Vagina (tissue), 2 donors: ENCODE data around the gene EDDM3A. TPM values are rescaled to one million over a fixed set of nuclear protein-coding genes. Genes with fewer than 3 reads are reported as not detected.

ENCODE experiments used
- DNase-seq, 2 donors: peaks; one replicate each; pipeline ENCODE4 v3.0.0-alpha.2; 2017; ENCODE audit errors: extremely low spot score in 2 of 2
- H3K27ac ChIP-seq: fragments of 200-600 bp; sonication (generic); one replicate; pipeline ENCODE4 v1.5.1; 2019
- H3K27me3 ChIP-seq: fragments of 200-600 bp; sonication (generic); one replicate; pipeline ENCODE4 v1.5.1; 2019
- H3K36me3 ChIP-seq, 2 donors: fragments of 200-600 bp; sonication (generic); one replicate each; pipeline ENCODE4 v1.5.1; 2017 to 2019
- H3K4me1 ChIP-seq: fragments of 200-600 bp; sonication (generic); one replicate; pipeline ENCODE4 v1.5.1; 2019
- H3K4me3 ChIP-seq, 2 donors: fragments of 200-600 bp; sonication (generic); 1 replicate in 1 of 2; 2 replicates in 1 of 2; pipeline ENCODE4 v1.5.1; 2016 to 2019
- H3K9me3 ChIP-seq: fragments of 200-600 bp; sonication (generic); one replicate; pipeline ENCODE4 v1.5.1; 2019
- CTCF ChIP-seq, 3 experiments: fragments of 450-650 bp in 2 of 3; fragments of 200-600 bp in 1 of 3; sonication (generic) in 1 of 3; IDR thresholded peaks; one replicate each; pipeline ENCODE4 v1.5.1; 2017 to 2019; ENCODE audit warnings: antibody characterized with exemption in 3 of 3, mild to moderate bottlenecking in 2 of 3, moderate library complexity in 2 of 3
- POLR2A ChIP-seq, 2 donors: fragments of 450-650 bp; IDR thresholded peaks; one replicate each; pipeline ENCODE4 v1.6.1; 2017; ENCODE audit warnings: antibody characterized with exemption in 2 of 2, mild to moderate bottlenecking in 2 of 2, moderate library complexity in 2 of 2
- POLR2AphosphoS5 ChIP-seq, 2 donors: sonication (generic); formaldehyde crosslinking; IDR thresholded peaks; one replicate each; pipeline ENCODE4 v1.9.0; 2017; ENCODE audit warnings: antibody characterized with exemption in 2 of 2, mild to moderate bottlenecking in 2 of 2, low read depth in 1 of 2; ENCODE audit not compliant: insufficient read depth in 1 of 2
- intact Hi-C: fragments of 100-400 bp; cut with DNase I; formaldehyde crosslinking; loops from one replicate; pipeline ENCODE4 v1.15.1; 2023
- total RNA-seq: library from RNA; depleted of rRNA; stranded (reverse); fragments of >200 nt; gene quantifications from one replicate; pipeline ENCODE4 v1.2.3, GENCODE V29; 2016

Gene EDDM3A
- not detected for total RNA-seq

GRCh38 chr14:20745571-20746358 is at the start of gene EDDM3A:
TSS of gene EDDM3A (plus strand) at chr14:20745887. CDS start at chr14:20747581, 1,694 bp downstream.
- no peaks in the 10 kb centered on the region for H3K4me1 ChIP-seq
- H3K27me3 ChIP-seq: no peaks in the 10 kb centered on the region
- TF ChIP-seq CTCF (IDR thresholded peaks at IDR 0.05) (no peak), POLR2AphosphoS5 (IDR thresholded peaks at IDR 0.05; ENCODE audit: insufficient read depth in 1 of 2, low read depth in 1 of 2) (no peak), POLR2A (IDR thresholded peaks at IDR 0.05) (no peak)
- H3K9me3 ChIP-seq: no peaks in the 10 kb centered on the region
- DNase-seq: no peak
- intact Hi-C loops: no loop called here
- no peak within 1 kb of the TSS for H3K4me3 ChIP-seq
- no peaks in the 10 kb centered on the region for H3K36me3 ChIP-seq
- no peak within 1 kb of the TSS for H3K27ac ChIP-seq

GRCh38 chr14:20696764-20697163 is 48.9 kb upstream of the EDDM3A start:
- intact Hi-C loops: no loop called here
- no peak overlapping the region for H3K4me3 ChIP-seq
- no peak overlapping the region for H3K27ac ChIP-seq
- H3K4me1 ChIP-seq: peaks cover 7% of the 10 kb centered on the region
- H3K36me3 ChIP-seq: peaks cover 0 to 14% of the 10 kb centered on the region in 2 donors
- H3K9me3 ChIP-seq: no peaks in the 10 kb centered on the region
- DNase-seq: no peak
- H3K27me3 ChIP-seq: no peaks in the 10 kb centered on the region
- TF ChIP-seq CTCF (IDR thresholded peaks at IDR 0.05) (no peak), POLR2AphosphoS5 (IDR thresholded peaks at IDR 0.05; ENCODE audit: insufficient read depth in 1 of 2, low read depth in 1 of 2) (no peak), POLR2A (IDR thresholded peaks at IDR 0.05) (no peak)

- Histone ChIP-seq H3K9me3 (no peaks in the 10 kb centered on the region), H3K27ac (no peak overlapping the region), H3K36me3 (peaks cover 0 to 14% of the 10 kb centered on the region in 2 donors), H3K27me3 (no peaks in the 10 kb centered on the region), H3K4me3 (no peak overlapping the region), H3K4me1 (peaks cover 7% of the 10 kb centered on the region)
- DNase-seq: no peak
- peak; percentile 29 to 39 (median 38) for TF ChIP-seq CTCF (IDR thresholded peaks at IDR 0.05)
- TF ChIP-seq POLR2A (IDR thresholded peaks at IDR 0.05): no peak
- intact Hi-C loops: no loop called here
Measured at GRCh38 chr14:20697273-20698017, 48.2 kb upstream of the EDDM3A start.

GRCh38 chr14:20698018-20698329 is 47.7 kb upstream of the EDDM3A start:
- H3K27me3 ChIP-seq: no peaks in the 10 kb centered on the region
- TF ChIP-seq POLR2AphosphoS5 (IDR thresholded peaks at IDR 0.05; ENCODE audit: insufficient read depth in 1 of 2, low read depth in 1 of 2) (no peak), CTCF (IDR thresholded peaks at IDR 0.05) (peak in 1 of 3 experiments; percentile 2), POLR2A (IDR thresholded peaks at IDR 0.05) (no peak)
- no peak overlapping the region for H3K27ac ChIP-seq
- H3K9me3 ChIP-seq: no peaks in the 10 kb centered on the region
- peaks cover 7% of the 10 kb centered on the region for H3K4me1 ChIP-seq
- DNase-seq: no peak
- peaks cover 0 to 14% of the 10 kb centered on the region in 2 donors for H3K36me3 ChIP-seq
- no peak overlapping the region for H3K4me3 ChIP-seq
- intact Hi-C loops: no loop called here

- H3K27me3 ChIP-seq: no peaks in the 10 kb centered on the region
- DNase-seq: no peak
- no peak overlapping the region for H3K27ac ChIP-seq
- H3K4me1 ChIP-seq: peaks cover 7% of the 10 kb centered on the region
- peaks cover 0 to 9% of the 10 kb centered on the region in 2 donors for H3K36me3 ChIP-seq
- TF ChIP-seq POLR2AphosphoS5 (IDR thresholded peaks at IDR 0.05; ENCODE audit: insufficient read depth in 1 of 2, low read depth in 1 of 2) (no peak), POLR2A (IDR thresholded peaks at IDR 0.05) (no peak), CTCF (IDR thresholded peaks at IDR 0.05) (no peak)
- intact Hi-C loops: no loop called here
- no peaks in the 10 kb centered on the region for H3K9me3 ChIP-seq
- H3K4me3 ChIP-seq: no peak overlapping the region
Measured at GRCh38 chr14:20698934-20699333, 46.8 kb upstream of the EDDM3A start.
